GM21723 (cell line): ENCODE results near the gene PPP1R12C.
"Not testable (repeated sequence)": the region's sequence is repeated elsewhere in the genome, so short reads cannot be mapped to it uniquely, and the experiment has no call there.

Experiments used
- ATAC-seq: cut with Tn5 transposase; IDR thresholded peaks from one replicate; pipeline ENCODE4 v1.9.1; 2021; ENCODE audit warnings: mild to moderate bottlenecking, moderate library complexity; ENCODE audit not compliant: unreplicated experiment

Gene PPP1R12C

GRCh38 chr19:55116859-55117662 is at the start of gene PPP1R12C:
Gene PPP1R12C, minus strand, starts transcription at chr19:55117637. Its CDS starts 94 bp downstream, at chr19:55117543.
- peak; percentile 10 for ATAC-seq

GRCh38 chr19:55166530-55167268 is 49.3 kb upstream of the PPP1R12C start, which contains the start of gene DNAAF3:
Gene DNAAF3, minus strand, starts transcription at chr19:55166613. Its CDS starts 200 bp downstream, at chr19:55166413.
- ATAC-seq: peak; percentile 82

GRCh38 chr19:55165952-55166529 is 48.6 kb upstream of the PPP1R12C start:
- ATAC-seq: no peak

GRCh38 chr19:55161571-55162322 is 44.3 kb upstream of the PPP1R12C start:
- ATAC-seq: no peak

GRCh38 chr19:55160986-55161365 is 43.5 kb upstream of the PPP1R12C start:
- no peak for ATAC-seq

- ATAC-seq: no peak
These were observed 42.9 kb upstream of the PPP1R12C start for GRCh38 chr19:55160128-55160985.

- no peak for ATAC-seq
These were observed 41.7 kb upstream of the PPP1R12C start for GRCh38 chr19:55158848-55159749.

GRCh38 chr19:55158423-55158822 is 41.0 kb upstream of the PPP1R12C start:
- ATAC-seq: no peak

GRCh38 chr19:55157064-55157908 is 39.8 kb upstream of the PPP1R12C start, which contains the start of gene TNNI3:
Gene TNNI3, minus strand, starts transcription at chr19:55157732. Its CDS starts 143 bp downstream, at chr19:55157589.
- ATAC-seq: no peak

GRCh38 chr19:55156202-55157063 is 39.0 kb upstream of the PPP1R12C start:
- ATAC-seq: no peak

- ATAC-seq: not testable (repeated sequence)
These were observed 38.3 kb upstream of the PPP1R12C start for GRCh38 chr19:55155784-55156183.

- no peak for ATAC-seq
These were observed 36.3 kb upstream of the PPP1R12C start for GRCh38 chr19:55153652-55154264.

- ATAC-seq: no peak
These were observed 34.6 kb upstream of the PPP1R12C start for GRCh38 chr19:55152017-55152416.

- no peak for ATAC-seq
These were observed 31.9 kb upstream of the PPP1R12C start, which contains the start of gene TNNT1 for GRCh38 chr19:55149078-55150003. Gene TNNT1, minus strand, starts transcription at chr19:55149206. Its CDS starts 2,049 bp downstream, at chr19:55147157.

GRCh38 chr19:55147545-55148251 is 30.3 kb upstream of the PPP1R12C start:
- no peak for ATAC-seq
